ENCODE data around the gene FAM81A.
"Not testable (repeated sequence)": the region's sequence is repeated elsewhere in the genome, so short reads cannot be mapped to it uniquely, and the experiment has no call there.

FAM81A gene

DNA sequence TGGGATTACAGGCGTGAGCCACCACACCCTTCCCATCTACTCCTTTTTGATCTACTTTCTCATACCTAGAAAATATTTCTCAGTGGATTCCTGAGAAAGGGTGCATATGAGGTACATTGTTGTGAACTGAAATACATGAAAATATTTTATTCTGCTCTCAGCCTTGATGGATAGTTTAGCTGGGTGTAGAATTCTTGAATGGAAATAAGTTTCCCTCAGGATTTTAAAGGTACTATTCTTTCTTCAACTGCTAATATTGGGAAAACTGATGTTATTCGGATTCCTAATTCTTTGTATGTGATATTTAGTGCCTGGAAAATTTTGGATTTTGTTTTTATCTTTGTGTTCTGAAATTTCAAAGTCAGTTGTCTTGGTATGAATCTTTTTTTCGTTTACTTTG lies 9.1 kb upstream of the FAM81A start:
- DNase-seq (ENCODE audit: low spot score), result not testable (repeated sequence)

DNA sequence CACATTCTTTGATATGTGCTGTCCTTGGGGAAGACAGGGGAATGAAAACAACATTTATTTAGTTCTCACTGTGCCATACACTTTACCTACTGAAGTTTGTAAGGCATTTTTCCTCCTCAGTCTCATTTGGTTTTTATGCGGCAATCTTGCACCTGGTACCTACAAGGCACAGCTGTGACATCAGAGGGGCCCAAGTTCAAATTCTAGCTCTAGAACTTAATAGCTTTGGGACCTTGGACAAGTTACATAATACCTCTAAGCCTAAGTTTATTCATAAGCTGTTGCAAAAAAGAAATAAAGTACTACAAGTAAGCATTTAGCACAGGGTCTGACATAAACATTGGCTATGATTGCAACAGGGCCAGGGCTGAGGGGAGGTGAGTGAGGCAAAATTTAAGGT lies 5.6 kb upstream of the FAM81A start:
- DNase-seq (ENCODE audit: low spot score), result no peak

GRCh38 chr15:59434481-59434880 lies 3.5 kb upstream of the FAM81A start:
- no peak for DNase-seq (ENCODE audit: low spot score)

DNA sequence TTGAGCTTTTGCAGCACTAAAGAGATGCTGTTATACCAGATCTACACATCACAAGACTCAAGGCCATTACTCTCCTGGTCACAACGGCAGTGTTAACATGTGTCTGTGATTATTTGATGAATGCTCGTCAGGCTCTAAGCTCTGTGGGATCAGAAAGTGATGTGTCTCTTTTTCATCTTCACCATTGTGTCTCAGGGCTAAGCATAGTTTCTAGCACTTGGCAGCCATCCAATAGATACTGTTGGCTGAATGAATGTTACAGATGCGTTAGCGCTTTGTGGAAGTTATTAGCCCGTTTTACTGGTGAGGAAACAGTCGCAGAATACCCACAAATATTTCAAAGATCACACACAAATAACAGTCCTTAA lies 1.2 kb upstream of the FAM81A start:
- no peak for DNase-seq (ENCODE audit: low spot score)

GRCh38 chr15:59437142-59437816 lies 707 bp upstream of the FAM81A start:
- no peak for DNase-seq (ENCODE audit: low spot score)

GRCh38 chr15:59438625-59439290 lies 772 bp downstream of the FAM81A start:
- no peak for DNase-seq (ENCODE audit: low spot score)

DNA sequence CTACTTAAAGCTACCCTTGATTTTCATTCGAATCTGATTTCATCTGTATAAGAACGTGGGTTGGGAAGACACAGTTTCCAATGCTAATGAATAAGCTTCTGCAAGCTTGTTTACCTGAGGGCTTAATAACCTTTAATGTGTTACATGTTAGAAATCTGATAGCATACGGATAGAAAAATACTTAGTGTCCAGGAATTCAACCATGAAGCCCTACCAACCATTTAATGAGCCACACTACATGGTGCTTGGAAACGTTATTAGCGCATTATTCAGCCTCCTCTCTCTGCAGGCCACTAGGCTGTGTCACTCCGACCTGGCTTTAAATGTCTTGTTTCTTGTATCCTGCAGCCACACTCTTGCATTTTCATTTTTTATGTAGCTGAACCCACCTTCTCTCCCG lies 1.6 kb downstream of the FAM81A start:
- DNase-seq (ENCODE audit: low spot score), result no peak

- no peak for DNase-seq (ENCODE audit: low spot score)
Observed at GRCh38 chr15:59443341-59444072, 5.5 kb downstream of the FAM81A start.

DNA sequence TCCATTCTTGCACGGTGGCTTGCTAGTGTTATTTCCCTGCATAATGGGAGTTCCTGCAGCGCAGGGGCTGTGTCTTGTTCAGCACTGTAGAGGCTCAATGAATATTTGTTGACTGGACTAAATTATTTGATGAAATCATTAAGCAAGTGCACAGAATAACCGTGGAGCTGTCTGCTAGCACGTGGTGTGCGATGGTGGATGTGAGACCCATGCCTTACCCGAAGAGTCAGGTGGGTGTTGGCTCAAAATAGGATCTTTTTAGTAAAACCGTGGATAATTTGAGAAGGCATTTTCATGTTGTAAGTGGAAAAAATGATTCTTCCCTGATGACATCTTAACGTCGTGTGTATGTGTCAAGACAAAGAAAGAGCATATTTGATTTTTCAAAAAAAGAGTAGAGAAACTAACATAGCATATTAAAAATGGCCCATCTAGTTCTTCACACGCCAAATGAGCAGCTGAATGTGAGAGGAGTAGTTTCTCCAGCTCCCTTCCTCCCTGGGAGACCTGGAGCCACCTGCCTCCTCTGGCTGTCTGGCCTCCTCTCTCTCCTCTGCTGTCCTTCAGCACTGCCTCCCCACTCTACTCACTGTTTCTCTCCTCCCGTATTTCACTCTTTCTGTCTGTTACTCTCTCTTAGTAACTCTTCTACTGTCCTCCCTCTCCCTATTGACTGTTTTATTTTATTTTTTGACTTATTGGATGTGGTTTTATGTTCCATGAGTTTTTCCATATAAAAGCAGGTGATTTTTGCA lies 6.3 kb downstream of the FAM81A start:
- no peak for DNase-seq (ENCODE audit: low spot score)

GRCh38 chr15:59444980-59445545 lies 7.1 kb downstream of the FAM81A start:
- no peak for DNase-seq (ENCODE audit: low spot score)

DNA sequence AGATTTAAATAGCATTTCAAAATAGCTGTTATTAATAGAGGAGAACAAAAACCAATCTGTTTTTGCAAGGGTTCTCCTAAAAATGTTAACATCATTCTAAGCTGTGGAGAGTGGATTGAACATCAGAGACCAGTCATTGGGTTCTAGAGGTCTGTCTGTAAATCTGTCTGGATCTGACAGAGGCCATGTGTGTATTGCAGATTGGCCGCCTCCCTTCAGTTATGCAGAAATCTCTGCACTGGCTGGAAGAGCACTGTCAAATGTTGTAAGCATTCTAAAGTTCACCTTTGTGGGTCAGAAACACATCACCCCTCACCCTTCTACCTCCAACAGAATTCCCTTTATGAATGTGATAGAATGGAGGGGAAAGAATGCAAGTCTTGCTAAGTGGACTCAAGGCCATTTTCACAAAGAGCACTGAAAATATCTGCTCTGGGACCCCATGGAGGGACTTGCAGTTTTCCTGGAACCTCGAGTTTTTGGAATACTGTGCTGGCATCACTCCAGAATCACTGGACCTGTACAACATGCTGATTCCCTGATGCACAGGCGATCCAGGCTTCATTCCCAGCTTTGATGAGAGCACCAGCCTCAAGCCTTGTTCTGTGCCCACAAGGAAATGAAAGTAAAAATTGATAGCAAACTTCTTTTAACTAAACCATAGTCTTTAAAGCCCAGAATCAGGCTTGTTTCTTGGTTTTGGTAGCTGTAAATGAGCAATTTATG lies 8.4 kb downstream of the FAM81A start:
- DNase-seq (ENCODE audit: low spot score), result no peak

- no peak for DNase-seq (ENCODE audit: low spot score)
Observed at GRCh38 chr15:59447367-59447766, 9.4 kb downstream of the FAM81A start.

DNA sequence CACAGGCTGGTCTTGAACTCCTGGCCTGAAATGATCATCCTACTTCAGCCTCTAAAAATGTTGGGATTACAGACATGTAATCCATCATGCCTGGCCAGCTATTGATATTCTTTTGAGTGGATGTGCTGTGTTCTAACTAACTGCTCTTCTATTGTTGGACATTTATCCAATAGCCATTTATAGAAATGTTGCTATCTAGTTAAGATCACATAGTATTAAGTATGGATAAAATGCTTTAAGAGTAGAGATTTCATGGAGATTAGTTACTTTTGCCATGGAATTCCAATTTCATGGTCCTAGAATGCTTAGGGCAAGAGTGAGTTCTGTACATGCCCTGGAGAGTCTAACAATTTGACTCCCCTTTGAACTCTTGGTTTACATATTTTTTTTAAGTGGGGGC lies 10.9 kb downstream of the FAM81A start:
- no peak for DNase-seq (ENCODE audit: low spot score)

DNA sequence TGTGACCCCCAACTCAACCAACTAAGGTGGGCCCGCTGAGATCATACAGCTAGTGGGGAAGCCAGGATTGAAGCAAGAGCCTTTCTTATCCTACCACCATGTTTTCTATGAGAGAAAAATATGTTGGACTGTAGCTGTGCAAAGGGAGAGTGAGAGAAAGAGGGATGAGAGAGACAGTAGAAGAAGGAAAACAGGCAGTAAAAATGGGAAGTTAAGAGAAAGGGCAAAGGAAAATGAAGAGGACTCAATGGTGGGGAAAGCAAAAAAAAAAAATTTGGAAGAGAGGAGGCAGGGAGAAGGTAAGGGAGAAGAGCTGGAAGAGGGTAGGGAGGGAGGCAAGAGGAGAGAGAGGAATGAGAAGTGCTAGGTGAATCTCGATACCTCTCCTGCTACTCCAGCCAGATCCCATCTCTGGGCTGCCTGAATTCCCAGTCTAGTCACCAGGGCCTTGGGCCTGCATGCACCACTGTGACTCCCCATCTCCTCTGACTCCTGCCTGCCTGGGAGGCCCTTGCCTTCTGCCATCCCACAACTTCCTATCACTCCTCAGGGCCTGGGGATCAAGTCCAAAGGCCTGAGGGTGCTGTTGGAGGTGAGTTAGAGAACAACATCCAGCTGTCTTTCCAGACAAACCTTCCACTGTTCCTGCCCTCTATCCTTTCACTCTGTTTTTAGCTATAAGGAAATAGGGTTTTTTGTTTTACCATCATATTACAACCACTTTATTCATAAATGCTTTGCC lies 15.7 kb downstream of the FAM81A start:
- DNase-seq (ENCODE audit: low spot score), result no peak

- no peak for DNase-seq (ENCODE audit: low spot score)
Observed at GRCh38 chr15:59456114-59456513, 18.1 kb downstream of the FAM81A start.

DNA sequence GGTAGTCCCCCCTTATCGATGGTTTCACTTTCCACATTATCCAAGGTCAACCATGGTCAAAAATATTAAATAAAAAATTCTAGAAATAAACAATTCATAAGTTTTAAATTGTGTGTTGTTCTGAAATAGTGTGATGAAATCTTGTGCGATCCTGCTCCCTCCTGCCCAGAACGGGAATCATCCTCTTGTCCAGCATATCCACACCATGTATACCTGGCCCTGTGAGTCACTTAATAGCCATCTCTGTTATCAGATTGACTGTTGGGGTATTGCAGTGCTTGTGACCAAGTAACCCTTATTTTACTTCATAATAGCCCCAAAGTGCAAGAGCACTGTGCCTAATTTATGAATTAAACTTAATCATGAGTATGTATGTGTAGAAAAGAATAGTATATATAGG lies 19.1 kb downstream of the FAM81A start:
- DNase-seq (ENCODE audit: low spot score), result no peak

GRCh38 chr15:59461521-59461920 lies 23.5 kb downstream of the FAM81A start:
- no peak for DNase-seq (ENCODE audit: low spot score)

DNA sequence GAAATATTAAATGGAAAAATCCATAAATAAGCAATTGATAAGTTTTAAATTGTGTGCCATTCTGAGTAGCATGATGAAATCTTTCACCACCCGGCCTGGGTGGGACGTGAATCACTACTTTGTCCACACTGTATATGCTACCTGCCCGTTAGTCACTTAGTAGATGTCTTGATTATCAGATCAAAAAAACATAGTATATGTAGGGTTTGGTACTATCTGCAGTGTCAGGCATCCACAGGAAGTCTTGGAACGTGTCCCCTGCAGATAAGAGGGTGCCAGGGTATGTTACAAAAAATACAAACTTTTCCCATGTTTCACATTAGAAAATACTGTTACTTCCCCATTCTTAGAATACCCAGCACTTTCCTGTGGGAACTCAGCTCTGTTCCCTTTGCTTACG lies 35.2 kb downstream of the FAM81A start:
- DNase-seq (ENCODE audit: low spot score), result no peak

DNA sequence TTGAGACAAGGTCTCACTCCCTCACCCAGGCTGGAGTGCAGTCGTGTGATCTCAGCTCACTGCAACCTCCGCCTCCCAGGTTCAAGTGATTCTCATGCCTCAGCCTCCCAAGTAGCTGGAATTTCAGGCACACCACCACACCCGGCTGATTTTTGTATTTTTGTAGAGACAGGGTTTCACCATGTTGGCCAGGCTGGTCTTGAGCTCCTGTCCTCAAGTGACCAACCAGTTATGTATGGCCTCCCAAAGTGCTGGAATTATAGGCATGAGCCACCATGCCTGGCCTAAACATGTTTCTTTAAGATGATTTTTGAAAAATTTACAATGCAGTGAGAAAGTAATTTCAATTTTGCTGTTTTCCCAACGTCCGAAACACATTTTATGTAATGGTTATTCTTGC lies 37.2 kb downstream of the FAM81A start:
- DNase-seq (ENCODE audit: low spot score), result not testable (repeated sequence)

DNA sequence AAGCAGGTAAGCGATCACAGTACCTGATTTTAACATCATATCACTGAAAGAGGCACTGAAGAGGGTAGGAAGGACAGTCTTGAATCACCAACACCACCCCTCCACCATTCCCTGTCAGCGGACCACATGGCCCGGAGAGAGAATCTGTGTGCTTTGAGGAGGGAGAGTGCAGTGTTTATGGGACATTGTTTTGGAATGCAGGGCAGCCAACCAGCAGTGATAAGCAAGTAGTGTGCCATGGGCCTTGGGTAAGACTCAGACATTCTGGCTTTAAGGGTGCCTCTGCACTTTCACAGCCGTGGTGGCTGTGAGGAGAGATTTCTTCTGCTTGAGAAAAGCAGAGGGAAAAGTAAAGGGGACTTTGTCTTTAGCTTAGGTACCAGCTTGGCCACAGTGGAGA lies 46.4 kb downstream of the FAM81A start:
- DNase-seq (ENCODE audit: low spot score), result no peak

GRCh38 chr15:59485036-59485435 lies 47.0 kb downstream of the FAM81A start:
- DNase-seq (ENCODE audit: low spot score), result no peak

All from CD4-positive, alpha-beta T cell treated with Interleukin-2 at 100 ng/mL for 4 hours (primary cell).